Kasumi-1 (cell line): ENCODE measurements around the gene KMT5B.

Experiments
- DNase-seq, 2 experiments: peaks; one replicate each; lab custom pipeline; 2025; lab: John Stamatoyannopoulos, UW

KMT5B gene

GRCh38 chr11:68215524-68216170 lies 2.6 kb upstream of the KMT5B start:
- no peak for DNase-seq

DNA sequence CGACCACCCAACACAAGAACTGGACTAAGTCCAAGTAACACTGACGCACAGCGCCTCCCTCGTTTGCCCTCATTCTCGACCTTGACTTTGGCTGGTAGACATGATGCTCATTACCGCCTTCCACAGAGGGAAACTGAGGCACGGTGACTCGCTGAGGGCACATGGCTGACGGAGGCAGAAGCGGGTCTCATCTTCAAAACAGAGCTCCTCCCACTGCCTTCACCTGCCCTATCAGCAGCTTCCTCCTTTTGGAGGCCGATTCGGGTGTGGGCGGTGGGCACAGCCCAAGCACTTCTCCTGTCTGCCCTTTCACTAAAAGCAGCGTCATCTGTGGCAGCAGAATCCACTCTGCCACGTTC lies 2.0 kb upstream of the KMT5B start:
- no peak for DNase-seq

DNA sequence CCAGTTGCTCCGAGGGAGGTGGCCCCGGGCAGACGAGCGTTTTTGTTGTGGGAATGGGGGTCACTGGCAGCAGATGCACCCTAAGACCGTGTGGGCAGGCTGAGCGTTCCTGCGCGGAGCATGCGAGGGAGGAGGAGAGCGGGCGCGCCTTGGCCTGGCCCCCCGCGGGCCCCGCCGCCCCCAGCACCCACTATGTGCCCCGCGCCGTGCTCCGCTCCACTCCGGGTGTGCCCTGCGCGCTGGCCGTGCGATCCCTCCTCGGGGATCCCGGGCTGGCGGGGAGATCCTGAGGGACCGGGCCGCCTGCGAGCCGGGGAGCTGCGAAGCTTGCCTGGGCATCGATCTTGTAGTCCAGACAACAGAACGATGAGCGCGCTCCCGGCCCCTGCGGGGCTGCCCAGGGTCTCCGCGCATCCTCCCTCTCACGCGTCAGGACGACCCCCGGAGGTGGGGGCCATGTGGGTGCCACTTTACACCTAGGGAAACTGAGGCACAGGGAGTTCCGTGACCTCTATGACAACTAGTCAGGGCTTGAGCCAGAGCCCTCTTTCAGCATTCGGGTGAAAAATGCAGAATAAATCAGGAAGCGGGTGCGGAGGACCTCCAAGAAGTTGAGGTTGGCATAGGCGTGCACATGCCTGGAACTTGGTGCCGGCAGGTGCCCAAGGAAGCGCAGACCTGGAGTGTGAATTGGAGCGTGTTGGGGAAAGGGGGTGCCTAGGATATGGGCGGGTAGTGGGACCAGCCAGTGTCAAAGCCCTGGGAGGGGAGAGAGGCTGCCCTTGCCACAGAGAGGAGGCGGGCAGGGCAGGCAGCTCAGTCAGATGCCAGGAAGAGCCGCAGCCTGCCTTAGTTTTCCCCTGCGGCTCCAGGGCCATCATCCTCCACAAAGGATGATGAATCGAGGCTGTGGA lies 1.3 kb upstream of the KMT5B start:
- DNase-seq, result no peak

DNA sequence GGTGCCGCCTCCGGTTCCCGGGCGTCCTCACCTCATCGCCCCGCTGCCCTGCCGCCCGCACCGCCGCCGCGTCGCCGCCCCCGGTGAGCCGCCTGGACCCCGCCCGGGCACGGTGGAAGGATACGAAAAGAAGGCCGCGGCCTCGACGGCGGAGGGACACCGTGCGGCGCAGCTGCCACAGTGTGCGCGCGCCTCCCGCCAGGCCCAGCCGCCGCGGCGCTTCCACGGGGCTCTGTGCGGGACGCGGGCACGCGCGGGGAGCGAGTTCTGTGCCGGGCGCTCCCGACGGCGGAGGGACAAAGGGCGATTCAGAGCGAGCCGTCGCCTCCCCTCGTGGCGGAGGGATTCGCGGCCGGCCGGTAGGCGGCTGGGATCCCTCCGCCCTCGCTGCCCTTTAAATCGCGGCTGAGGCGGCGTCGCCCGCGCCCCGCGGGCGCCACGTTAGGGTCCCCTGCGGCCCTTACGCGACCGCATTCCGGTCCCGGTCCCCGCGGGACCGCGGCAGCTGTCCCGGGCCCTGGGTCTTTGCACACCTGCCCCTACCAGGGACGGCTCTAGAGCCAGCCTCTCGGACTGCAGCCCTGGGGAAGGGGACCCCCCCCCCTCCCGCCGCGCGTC lies 568 bp upstream of the KMT5B start:
- DNase-seq, result peak; percentile 74 to 75

- peak; percentile 53 to 63 for DNase-seq
These were observed 518 bp downstream of the KMT5B start for GRCh38 chr11:68212421-68213134.

DNA sequence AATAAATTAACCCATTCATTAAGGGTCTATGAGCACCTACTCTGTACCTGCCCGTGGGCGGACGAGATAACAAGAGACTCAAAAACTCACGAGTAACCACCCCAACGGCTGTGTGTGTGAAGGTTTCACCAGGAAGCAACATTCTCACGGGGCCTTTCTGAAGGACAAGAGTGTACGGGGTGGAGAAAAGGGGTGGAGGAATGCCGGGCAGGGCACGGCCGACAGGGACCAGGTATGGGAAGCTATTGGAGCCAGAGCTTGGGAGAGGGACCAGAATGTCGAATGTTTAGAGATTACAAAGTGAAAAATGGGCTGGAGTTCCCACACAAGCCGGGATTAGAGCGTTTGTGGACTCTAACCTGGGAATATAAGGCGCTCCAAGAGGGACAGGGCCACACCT lies 1.6 kb downstream of the KMT5B start:
- DNase-seq, result no peak

DNA sequence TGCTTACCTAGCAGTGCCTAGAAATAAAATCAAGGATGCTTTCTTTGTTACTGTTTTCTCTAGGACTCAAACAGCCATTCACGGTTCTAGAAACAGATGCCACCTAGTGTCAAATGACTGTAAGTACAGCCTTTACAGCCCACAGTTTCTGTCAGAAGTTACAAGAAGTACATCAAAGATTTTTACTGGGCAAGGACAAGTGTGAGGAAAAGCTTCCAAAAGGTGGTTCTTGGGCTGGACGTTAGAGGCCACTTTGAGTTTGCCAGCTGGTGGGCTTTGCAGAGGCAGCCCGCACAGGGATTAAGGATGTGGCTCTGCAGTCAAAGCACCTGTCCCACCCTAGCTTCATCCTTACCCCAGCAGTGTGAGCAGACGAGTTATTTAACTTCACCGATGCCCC lies 6.9 kb downstream of the KMT5B start:
- peak; percentile 80 to 86 for DNase-seq

DNA sequence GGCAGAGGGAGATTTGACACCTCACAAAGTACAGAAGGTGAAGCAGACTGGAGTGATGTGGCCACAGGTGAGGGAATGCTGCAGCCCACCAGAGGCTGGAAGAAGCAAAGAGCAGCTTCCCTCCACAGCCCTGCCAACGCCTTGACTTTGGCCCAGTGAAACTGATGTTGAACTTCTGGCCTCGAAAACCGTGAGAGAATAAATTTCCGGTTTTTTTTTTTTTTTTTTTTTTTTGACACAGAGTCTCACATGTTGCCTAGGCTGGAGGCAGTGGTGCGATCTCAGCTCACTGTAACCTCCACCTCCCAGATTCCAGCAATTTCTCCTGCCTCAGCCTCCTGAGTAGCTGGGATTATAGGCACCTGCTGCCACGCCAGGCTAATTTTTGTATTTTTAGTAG lies 8.7 kb downstream of the KMT5B start:
- no peak for DNase-seq

DNA sequence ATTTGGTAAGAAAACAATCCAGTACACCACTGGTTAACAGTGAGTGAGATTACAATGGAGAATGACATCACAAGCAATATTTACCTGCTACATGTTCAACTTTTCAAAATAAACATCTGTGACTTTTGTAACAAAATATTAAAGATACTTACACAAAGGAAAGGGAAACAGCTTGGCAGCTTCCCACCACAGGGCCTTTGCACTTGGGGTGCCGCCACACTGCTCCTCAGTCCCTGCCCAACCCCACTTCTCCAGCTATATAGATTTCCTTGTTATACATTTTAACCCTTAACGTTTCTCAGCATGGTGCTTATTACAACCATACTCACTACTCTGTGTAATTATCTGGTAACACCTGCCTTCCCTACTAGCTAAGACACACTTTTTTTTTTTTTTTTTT lies 10.9 kb downstream of the KMT5B start:
- no peak for DNase-seq

- no peak for DNase-seq
These were observed 11.6 kb downstream of the KMT5B start for GRCh38 chr11:68201492-68201891.

DNA sequence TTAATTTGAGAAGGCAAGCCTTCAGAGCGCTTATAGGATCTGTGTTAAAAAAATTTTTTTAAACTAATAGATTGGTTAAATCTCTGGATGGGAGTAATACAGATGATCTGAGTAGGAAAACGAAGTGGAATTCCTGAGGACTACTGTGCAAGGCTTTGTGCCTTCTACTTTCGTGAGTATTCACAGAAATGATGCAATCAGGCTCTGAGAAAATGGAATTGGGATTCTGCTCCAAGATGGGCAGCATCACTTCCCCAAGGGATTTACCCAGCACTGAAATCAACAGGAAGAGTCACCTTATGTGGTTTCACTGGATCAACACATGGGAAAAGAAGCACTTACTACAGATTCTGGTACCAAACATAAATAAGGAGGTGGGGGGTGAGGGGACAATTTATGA lies 12.5 kb downstream of the KMT5B start:
- DNase-seq, result no peak

- DNase-seq, result no peak
These were observed 13.7 kb downstream of the KMT5B start for GRCh38 chr11:68199295-68199987.

DNA sequence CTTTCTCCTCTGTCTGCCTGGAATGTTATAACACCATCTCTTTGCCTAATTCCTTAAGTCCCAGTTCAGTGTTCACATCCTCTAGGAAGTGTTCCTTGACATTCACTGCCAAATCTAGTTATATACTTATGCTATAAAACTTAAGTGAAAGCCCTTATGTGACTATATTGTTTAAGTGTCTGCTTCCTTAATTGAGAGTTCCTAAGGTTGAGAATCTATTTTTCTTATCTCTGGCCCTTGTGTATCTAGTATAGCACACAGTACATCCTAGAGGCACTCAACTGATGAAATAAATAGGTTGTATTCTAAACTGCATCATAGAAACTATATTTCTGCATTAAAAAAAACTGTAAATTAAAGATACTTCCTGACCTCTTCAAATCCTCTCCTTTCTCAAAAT lies 16.9 kb downstream of the KMT5B start:
- DNase-seq, result no peak

- no peak for DNase-seq
These were observed 18.3 kb downstream of the KMT5B start for GRCh38 chr11:68194675-68195294.

GRCh38 chr11:68193018-68193417 lies 20.1 kb downstream of the KMT5B start:
- no peak for DNase-seq

GRCh38 chr11:68191661-68192579 lies 21.2 kb downstream of the KMT5B start:
- no peak for DNase-seq

DNA sequence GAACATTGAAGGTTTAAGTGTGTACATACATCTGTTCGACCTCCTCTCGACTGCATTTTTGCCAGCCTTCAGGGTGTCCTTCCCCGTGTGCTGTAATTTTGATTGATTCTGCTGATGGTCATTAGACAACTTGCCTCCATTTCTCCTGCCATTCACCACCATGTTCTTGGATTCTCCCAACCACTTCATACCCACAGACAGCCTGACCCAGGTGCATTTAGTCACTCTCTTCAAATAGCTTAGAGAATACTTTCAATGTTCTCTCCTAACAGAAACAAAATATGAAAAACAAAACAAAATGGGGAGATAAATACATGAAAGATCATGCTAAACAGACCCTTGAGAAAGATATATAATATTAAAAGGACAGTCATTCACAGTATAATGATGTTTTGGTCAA lies 23.2 kb downstream of the KMT5B start:
- DNase-seq, result no peak

DNA sequence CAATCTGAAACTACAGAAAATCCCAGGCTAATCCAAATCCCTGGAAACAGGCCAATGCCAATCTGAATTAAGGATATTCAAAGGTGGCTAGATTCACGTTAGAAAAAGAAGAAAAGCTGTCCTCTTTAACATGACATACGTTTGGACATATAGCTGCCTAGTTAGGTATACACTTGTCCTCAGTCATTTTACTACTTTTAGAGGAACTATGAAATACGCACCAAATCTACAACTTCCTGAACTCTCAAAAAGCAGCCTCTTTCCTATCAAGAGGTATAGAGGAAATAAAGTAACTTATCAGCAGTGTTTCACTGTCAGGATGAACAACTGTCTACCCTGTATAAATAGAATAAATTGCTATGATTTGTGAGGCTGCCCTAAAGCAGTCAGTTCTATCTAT lies 24.0 kb downstream of the KMT5B start:
- DNase-seq, result no peak

DNA sequence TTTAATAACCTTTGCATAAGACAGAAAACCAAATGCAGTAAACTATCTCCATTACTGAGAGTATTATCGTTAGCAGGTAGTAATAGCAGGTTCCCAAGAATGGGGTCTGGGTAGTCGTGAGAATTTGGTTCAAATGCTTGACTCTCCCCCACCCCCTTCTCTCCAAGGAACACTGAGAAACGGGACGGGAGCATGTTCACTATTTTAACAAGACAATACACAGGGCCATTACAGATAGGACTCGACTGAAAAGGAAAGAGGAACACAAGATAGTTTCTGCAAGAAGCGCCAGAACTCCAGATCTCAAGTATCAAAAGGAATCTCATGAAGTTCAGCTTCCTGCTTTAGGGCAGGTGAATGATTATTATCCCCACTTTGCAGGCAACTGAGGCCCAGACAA lies 27.0 kb downstream of the KMT5B start:
- DNase-seq, result no peak

DNA sequence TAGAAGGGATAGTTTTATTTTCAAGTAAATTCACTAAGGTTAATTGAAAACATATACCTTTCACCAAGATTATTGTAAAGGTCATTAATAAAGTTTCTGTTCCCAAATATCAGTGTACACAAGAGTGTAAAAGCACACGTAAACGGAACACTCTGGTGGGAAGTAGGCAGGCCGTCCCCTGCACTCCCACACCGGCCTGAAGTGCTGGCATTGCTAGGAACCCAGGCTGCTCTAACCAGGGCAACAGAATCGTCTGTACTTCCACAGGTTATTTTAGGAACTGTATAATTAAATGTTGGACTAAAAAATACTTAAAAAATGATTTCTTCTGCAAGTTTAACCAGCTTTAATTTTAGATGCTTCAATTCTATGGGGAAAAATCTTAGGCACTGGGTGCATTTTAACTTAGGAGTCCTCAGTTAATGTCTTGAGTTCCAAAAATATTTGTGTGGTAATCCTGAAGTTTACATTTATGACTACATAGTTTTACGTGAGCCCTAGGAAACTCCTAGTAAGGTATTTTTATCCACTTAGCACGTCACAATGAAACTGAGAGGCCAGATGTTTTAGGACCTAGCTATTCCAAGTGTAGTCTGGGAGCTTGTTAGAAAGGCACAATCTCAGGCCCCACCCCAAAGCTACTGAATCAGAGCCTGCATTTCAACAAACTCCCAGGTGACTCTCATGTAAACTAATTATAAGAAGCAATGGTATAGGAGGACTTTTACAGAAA lies 31.2 kb downstream of the KMT5B start:
- DNase-seq, result no peak
